Osteocyte (in vitro differentiated cells): ENCODE data around the gene ENPP7. TPM values are rescaled to one million over a fixed set of nuclear protein-coding genes. Genes with fewer than 3 reads are reported as not detected.
A peak's percentile ranks its signal among the peaks of the same experiment; 100 is the strongest.

Experiments
- DNase-seq: peaks from one replicate; pipeline ENCODE4 v3.0.0; 2021; ENCODE audit warnings: mixed read lengths; ENCODE audit not compliant: unreplicated experiment; ENCODE audit errors: extremely low spot score
- H3K27ac Mint-ChIP-seq: one replicate; pipeline ENCODE4 v1.8.0; 2021; ENCODE audit warnings: mild to moderate bottlenecking, mixed read lengths; ENCODE audit not compliant: unreplicated experiment
- H3K27me3 Mint-ChIP-seq: one replicate; pipeline ENCODE4 v1.8.0; 2021; ENCODE audit warnings: mixed read lengths; ENCODE audit not compliant: unreplicated experiment
- H3K36me3 Mint-ChIP-seq: one replicate; pipeline ENCODE4 v1.8.0; 2021; ENCODE audit warnings: mixed read lengths; ENCODE audit not compliant: unreplicated experiment
- H3K4me1 Mint-ChIP-seq: one replicate; pipeline ENCODE4 v1.8.0; 2021; ENCODE audit warnings: mixed read lengths; ENCODE audit not compliant: unreplicated experiment
- H3K4me3 Mint-ChIP-seq: one replicate; pipeline ENCODE4 v1.8.0; 2021; ENCODE audit warnings: mild to moderate bottlenecking, moderate library complexity, mixed read lengths; ENCODE audit not compliant: unreplicated experiment
- H3K9me3 Mint-ChIP-seq: one replicate; pipeline ENCODE4 v1.8.0; 2021; ENCODE audit warnings: mixed read lengths; ENCODE audit not compliant: unreplicated experiment
- total RNA-seq: library from RNA; stranded (reverse); gene quantifications from 2 replicates; pipeline ENCODE4 v1.2.1, GENCODE V29; 2021
- TF ChIP-seq, protein P1 (sequence below): fragments of 200-600 bp; sonication (generic); IDR thresholded peaks from 2 replicates; pipeline ENCODE4 v1.5.0; 2021; ENCODE audit warnings: antibody characterized with exemption, mild to moderate bottlenecking, moderate library complexity

The ENPP7 gene
- total RNA-seq, 1 donor from 2014 or later: not detected

DNA sequence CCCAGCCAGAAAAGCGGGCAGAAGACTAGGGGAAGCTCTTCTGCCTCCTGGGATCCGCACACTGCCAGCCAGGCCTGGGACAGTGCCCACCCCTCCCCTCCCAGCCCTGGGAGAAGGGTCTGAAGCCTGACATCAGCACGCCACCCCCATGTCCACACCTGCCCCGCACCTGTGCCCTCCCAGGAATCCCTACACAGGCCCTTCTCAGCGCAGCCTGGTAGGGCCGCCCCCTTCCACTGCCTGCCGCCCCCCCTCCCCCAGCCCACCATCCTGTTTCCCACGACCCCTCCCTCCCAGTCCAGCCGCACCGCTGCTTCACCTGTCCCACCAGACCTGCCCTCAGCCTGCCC, 10.6 kb downstream of the ENPP7 start:
- Mint-ChIP-seq H3K27me3 (peaks cover 40% of the 10 kb centered on the region), H3K4me3 (no peak overlapping the region), H3K4me1 (peaks cover 11% of the 10 kb centered on the region), H3K27ac (no peak overlapping the region), H3K9me3 (no peaks in the 10 kb centered on the region), H3K36me3 (no peaks in the 10 kb centered on the region)
- TF ChIP-seq, protein P1, sequence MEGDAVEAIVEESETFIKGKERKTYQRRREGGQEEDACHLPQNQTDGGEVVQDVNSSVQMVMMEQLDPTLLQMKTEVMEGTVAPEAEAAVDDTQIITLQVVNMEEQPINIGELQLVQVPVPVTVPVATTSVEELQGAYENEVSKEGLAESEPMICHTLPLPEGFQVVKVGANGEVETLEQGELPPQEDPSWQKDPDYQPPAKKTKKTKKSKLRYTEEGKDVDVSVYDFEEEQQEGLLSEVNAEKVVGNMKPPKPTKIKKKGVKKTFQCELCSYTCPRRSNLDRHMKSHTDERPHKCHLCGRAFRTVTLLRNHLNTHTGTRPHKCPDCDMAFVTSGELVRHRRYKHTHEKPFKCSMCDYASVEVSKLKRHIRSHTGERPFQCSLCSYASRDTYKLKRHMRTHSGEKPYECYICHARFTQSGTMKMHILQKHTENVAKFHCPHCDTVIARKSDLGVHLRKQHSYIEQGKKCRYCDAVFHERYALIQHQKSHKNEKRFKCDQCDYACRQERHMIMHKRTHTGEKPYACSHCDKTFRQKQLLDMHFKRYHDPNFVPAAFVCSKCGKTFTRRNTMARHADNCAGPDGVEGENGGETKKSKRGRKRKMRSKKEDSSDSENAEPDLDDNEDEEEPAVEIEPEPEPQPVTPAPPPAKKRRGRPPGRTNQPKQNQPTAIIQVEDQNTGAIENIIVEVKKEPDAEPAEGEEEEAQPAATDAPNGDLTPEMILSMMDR: no peak
- no peak for DNase-seq

GRCh38 chr17:79741751-79742588, 11.2 kb downstream of the ENPP7 start:
- Mint-ChIP-seq H3K36me3 (no peaks in the 10 kb centered on the region), H3K27ac (no peak overlapping the region), H3K9me3 (no peaks in the 10 kb centered on the region), H3K4me1 (peaks cover 14% of the 10 kb centered on the region), H3K27me3 (peaks cover 46% of the 10 kb centered on the region), H3K4me3 (no peak overlapping the region)
- peak; percentile 94 for DNase-seq
- TF ChIP-seq, protein P1: peak; percentile 95

DNA sequence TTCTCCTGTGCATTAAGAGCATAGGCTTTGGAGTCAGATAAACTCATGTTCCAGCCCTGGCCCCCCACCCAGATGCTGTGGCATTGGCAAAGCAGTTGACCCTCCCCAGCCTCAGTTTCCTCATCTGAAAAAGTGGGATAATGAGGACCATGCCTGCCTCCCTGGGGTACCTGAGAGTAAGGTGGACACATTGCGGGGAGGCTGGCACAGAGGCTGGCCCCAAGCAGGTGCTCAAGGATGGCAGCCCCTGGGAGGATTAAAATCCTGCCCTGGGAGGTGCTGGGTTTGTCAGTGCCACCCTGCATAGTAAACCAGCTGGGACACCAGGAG, 11.8 kb downstream of the ENPP7 start:
- no peaks in the 10 kb centered on the region for H3K36me3 Mint-ChIP-seq
- H3K27ac Mint-ChIP-seq: no peak overlapping the region
- no peak overlapping the region for H3K4me3 Mint-ChIP-seq

DNA sequence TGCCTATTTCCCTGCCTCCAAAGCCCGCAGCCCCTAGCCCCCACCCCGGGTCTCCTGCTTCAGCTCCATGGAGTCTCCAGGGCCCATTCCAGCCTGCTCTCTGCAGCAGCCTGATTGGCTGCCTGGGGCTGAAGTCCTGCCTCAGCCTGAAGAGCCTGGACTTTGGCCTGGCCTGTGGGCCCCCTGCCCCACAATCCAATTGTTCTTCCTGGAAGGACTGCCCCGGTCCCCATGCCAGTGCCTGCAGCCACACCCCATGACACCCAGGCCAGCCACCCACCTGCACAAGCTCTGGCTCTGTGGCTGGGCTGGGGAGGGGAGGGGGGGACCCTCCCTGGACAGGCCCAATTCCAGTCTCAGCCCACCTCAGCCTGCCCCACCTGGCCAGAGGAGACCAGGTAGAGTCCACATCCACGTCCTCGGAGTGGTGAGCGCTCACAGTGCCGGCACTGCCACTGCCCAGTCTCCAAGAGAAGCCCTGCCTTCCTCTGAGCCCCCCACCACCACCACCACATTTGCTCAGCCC, 12.3 kb downstream of the ENPP7 start:
- H3K9me3 Mint-ChIP-seq: no peaks in the 10 kb centered on the region
- no peaks in the 10 kb centered on the region for H3K36me3 Mint-ChIP-seq
- no peak for DNase-seq
- no peak overlapping the region for H3K27ac Mint-ChIP-seq
- TF ChIP-seq, protein P1: no peak
- H3K4me1 Mint-ChIP-seq: peaks cover 22% of the 10 kb centered on the region
- H3K27me3 Mint-ChIP-seq: peaks cover 50% of the 10 kb centered on the region
- no peak overlapping the region for H3K4me3 Mint-ChIP-seq

More for the DNA sequence above, 11.8 kb downstream of the ENPP7 start:
- TF ChIP-seq, protein P1: no peak
- peaks cover 19% of the 10 kb centered on the region for H3K4me1 Mint-ChIP-seq
- H3K27me3 Mint-ChIP-seq: peaks cover 50% of the 10 kb centered on the region
- DNase-seq: no peak
- H3K9me3 Mint-ChIP-seq: no peaks in the 10 kb centered on the region

DNA sequence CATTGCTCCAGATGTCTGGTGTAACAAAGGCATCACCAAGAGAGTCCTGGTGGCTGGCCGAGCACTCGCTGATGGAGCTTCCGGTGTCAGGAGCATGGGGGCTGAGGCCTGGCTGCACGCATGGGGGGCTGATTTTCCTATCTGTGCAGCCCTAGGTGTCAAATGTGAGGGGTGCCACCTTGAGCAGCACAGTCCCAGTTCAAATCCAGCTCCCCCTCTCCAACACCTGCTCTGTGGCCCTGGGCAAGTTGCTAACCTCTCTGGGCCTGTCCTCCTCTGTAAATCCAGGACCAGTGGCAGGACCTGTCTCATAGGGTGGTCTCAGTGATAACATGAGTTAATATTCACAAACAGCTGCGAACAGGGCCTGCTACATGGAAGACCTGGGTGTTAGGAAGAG, 12.9 kb downstream of the ENPP7 start:
- no peak overlapping the region for H3K4me3 Mint-ChIP-seq
- TF ChIP-seq, protein P1: no peak
- no peaks in the 10 kb centered on the region for H3K9me3 Mint-ChIP-seq
- H3K27me3 Mint-ChIP-seq: peaks cover 49% of the 10 kb centered on the region
- DNase-seq: no peak
- no peak overlapping the region for H3K27ac Mint-ChIP-seq
- no peaks in the 10 kb centered on the region for H3K36me3 Mint-ChIP-seq
- peaks cover 24% of the 10 kb centered on the region for H3K4me1 Mint-ChIP-seq
